Activated CD8-positive, alpha-beta memory T cell treated with anti-CD3 and anti-CD28 coated beads, Interleukin-2, amount 50 U/mL, for 24 hours (primary cell): ENCODE measurements around the gene CA5B.
"Not testable (repeated sequence)": the region's sequence is repeated elsewhere in the genome, so short reads cannot be mapped to it uniquely, and the experiment has no call there.

Experiments
- DNase-seq: peaks from one replicate; pipeline ENCODE4 v3.0.0-alpha.2; 2020; ENCODE audit errors: extremely low read depth

The CA5B gene

GRCh38 chrX:15748841-15749240 is 10.8 kb downstream of the CA5B start:
- DNase-seq, result no peak

- no peak for DNase-seq
Measured at GRCh38 chrX:15749642-15750610, 11.9 kb downstream of the CA5B start.

- DNase-seq, result no peak
Measured at GRCh38 chrX:15750611-15751154, 12.6 kb downstream of the CA5B start.

- no peak for DNase-seq
Measured at GRCh38 chrX:15751155-15751819, 13.2 kb downstream of the CA5B start.

- no peak for DNase-seq
Measured at GRCh38 chrX:15755091-15755490, 17.0 kb downstream of the CA5B start.

- no peak for DNase-seq
Measured at GRCh38 chrX:15758140-15758539, 20.1 kb downstream of the CA5B start.

GRCh38 chrX:15759886-15760285 is 21.8 kb downstream of the CA5B start:
- DNase-seq, result not testable (repeated sequence)

- DNase-seq, result no peak
Measured at GRCh38 chrX:15761564-15762191, 23.6 kb downstream of the CA5B start.

- DNase-seq, result no peak
Measured at GRCh38 chrX:15769300-15769954, 31.4 kb downstream of the CA5B start.

GRCh38 chrX:15781961-15782699 is 44.1 kb downstream of the CA5B start:
- no peak for DNase-seq

GRCh38 chrX:15785176-15785750 is 47.2 kb downstream of the CA5B start:
- no peak for DNase-seq

GRCh38 chrX:15786915-15787314 is 48.8 kb downstream of the CA5B start:
- no peak for DNase-seq

- DNase-seq, result peak; percentile 62
Measured at GRCh38 chrX:15789979-15790768, 52.1 kb downstream of the CA5B start, which contains the start of gene ZRSR2. Gene ZRSR2, plus strand, starts transcription at chrX:15790484. Its CDS starts 12 bp downstream, at chrX:15790496.

- DNase-seq, result no peak
Measured at GRCh38 chrX:15790769-15791290, 52.8 kb downstream of the CA5B start.

GRCh38 chrX:15797707-15798106 is 59.6 kb downstream of the CA5B start:
- no peak for DNase-seq

- DNase-seq, result no peak
Measured at GRCh38 chrX:15804563-15804962, 66.5 kb downstream of the CA5B start.

- no peak for DNase-seq
Measured at GRCh38 chrX:15808254-15808653, 70.2 kb downstream of the CA5B start.

- DNase-seq, result no peak
Measured at GRCh38 chrX:15812192-15812938, 74.3 kb downstream of the CA5B start.

GRCh38 chrX:15813416-15813815 is 75.3 kb downstream of the CA5B start:
- DNase-seq, result no peak
